Measurements from ENCODE around the gene AIP. TPM values are rescaled to one million over a fixed set of nuclear protein-coding genes. Genes with fewer than 3 reads are reported as not detected.
"Not testable (repeated sequence)": the region's sequence is repeated elsewhere in the genome, so short reads cannot be mapped to it uniquely, and the experiment has no call there.

Gene AIP
- total and polyA plus RNA-seq, 9 donors: 33.5 to 114 (median 65.4) TPM

GRCh38 chr11:67507864-67508485 is 25.1 kb downstream of the AIP start, which contains the start of gene CDK2AP2:
Gene CDK2AP2 (minus strand): TSS chr11:67508162. CDS start chr11:67508082, 80 bp downstream.
- H3K27ac ChIP-seq: peak within 1 kb of the TSS; percentile 63 to 79
- TF ChIP-seq EP300 (IDR thresholded peaks at IDR 0.05): no peak
- peak in 1 of 3 donors; percentile 22 for TF ChIP-seq CTCF (IDR thresholded peaks at IDR 0.05)
- TF ChIP-seq POLR2A (IDR thresholded peaks at IDR 0.05): peak; percentile 68
- DNase-seq: peak; percentile 98 to 100 (median 99)
- H3K4me3 ChIP-seq: peak within 1 kb of the TSS; percentile 80
- peaks cover 13% of the 10 kb centered on the region for H3K4me1 ChIP-seq (ENCODE audit: insufficient read depth)
- H3K27me3 ChIP-seq: no peaks in the 10 kb centered on the region
- no peaks in the 10 kb centered on the region for H3K36me3 ChIP-seq
- no peaks in the 10 kb centered on the region for H3K9me3 ChIP-seq
- intact Hi-C loops (cut with DNase I): loop anchor here in 3 of 4 donors (2.0 to 10.0 kb wide), 5 partner anchors 63 to 155 kb away; partner anchors contain the start of genes PPP1CA (in 2 of the 3), CORO1B (in 1 of the 3), POLD4 (in 1 of the 3) and TBC1D10C (in 1 of the 3)
- WGBS, 3 donors: 0 to 1% (median 0%) methylated on average over 37 to 57 of the region's 57 CpGs

GRCh38 chr11:67508486-67509121 is 25.8 kb downstream of the AIP start:
- peak overlapping the region; percentile 80 for H3K4me3 ChIP-seq
- H3K4me1 ChIP-seq (ENCODE audit: insufficient read depth): peaks cover 13% of the 10 kb centered on the region
- WGBS, 3 donors: 1% methylated on average over 54 to 57 of the region's 57 CpGs
- H3K27ac ChIP-seq: peak overlapping the region; percentile 42 to 79
- peak in 1 of 3 donors; percentile 6 for TF ChIP-seq CTCF (IDR thresholded peaks at IDR 0.05)
- TF ChIP-seq EP300 (IDR thresholded peaks at IDR 0.05): peak; percentile 36
- TF ChIP-seq POLR2A (IDR thresholded peaks at IDR 0.05): peak; percentile 48
- H3K27me3 ChIP-seq: no peaks in the 10 kb centered on the region
- DNase-seq: peak; percentile 96 to 98 (median 98)
- H3K9me3 ChIP-seq: no peaks in the 10 kb centered on the region
- intact Hi-C loops (cut with DNase I): loop anchor here in 3 of 4 donors (2.0 to 10.0 kb wide), 4 partner anchors 64 to 156 kb away; partner anchors contain the start of genes CORO1B (in 1 of the 3), POLD4 (in 1 of the 3), PPP1CA (in 1 of the 3) and TBC1D10C (in 1 of the 3)
- no peaks in the 10 kb centered on the region for H3K36me3 ChIP-seq

DNA sequence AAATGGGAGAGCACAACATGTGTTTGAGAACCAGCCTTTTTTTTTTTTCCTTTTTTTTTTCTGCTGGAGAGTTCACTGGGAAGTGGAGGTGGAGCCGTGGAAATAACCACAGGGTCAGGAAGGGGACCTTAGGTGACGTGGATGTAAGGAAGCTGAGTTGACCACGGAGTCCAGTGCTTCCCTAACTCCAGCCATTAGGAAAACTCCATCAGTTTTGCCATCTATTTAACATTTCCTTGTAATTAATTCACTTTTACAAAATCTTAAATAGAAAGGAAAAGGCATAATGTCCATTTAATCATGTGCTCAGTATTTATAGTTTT is 27.2 kb downstream of the AIP start:
- Histone ChIP-seq H3K4me3 (no peak overlapping the region), H3K36me3 (no peaks in the 10 kb centered on the region), H3K9me3 (no peaks in the 10 kb centered on the region), H3K4me1 (ENCODE audit: insufficient read depth) (peaks cover 8% of the 10 kb centered on the region), H3K27ac (no peak overlapping the region), H3K27me3 (no peaks in the 10 kb centered on the region)
- no peak for TF ChIP-seq POLR2A (IDR thresholded peaks at IDR 0.05)
- no peak for TF ChIP-seq CTCF (IDR thresholded peaks at IDR 0.05)
- no peak for TF ChIP-seq EP300 (IDR thresholded peaks at IDR 0.05)
- intact Hi-C loops (cut with DNase I): no loop called here
- 32 to 41% (median 35%) methylated on average over 3 of the region's 3 CpGs for WGBS, 3 donors
- DNase-seq: no peak

DNA sequence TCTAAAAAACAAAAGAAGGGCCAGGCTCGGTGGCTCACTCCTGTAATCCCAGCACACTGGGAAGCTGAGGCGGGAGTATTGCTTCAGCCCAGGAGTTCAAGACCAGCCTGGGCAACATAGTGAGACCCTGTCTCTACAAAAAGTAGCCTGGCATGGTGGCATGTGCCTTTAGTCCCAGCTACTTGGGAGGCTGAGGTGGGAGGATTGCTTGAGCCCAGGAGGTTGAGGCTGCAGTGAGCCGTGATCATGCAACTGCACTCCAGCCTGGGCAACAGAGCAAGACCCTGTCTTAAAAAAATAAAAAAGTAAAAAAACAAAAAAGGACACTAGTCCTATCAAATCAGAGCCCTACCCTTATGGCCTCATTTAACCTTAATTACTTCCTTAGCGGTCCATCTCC is 28.7 kb downstream of the AIP start:
- WGBS, 3 donors: 80 to 93% (median 82%) methylated on average over 4 of the region's 4 CpGs
- DNase-seq; H3K9me3 ChIP-seq; H3K27ac ChIP-seq; intact Hi-C loops (cut with DNase I); H3K27me3 ChIP-seq; H3K4me3 ChIP-seq; H3K36me3 ChIP-seq; H3K4me1 ChIP-seq (ENCODE audit: insufficient read depth): not testable (repeated sequence)

- 44 to 62% (median 44%) methylated on average over 7 of the region's 7 CpGs for WGBS, 3 donors
- TF ChIP-seq CTCF (IDR thresholded peaks at IDR 0.05) (no peak), EP300 (IDR thresholded peaks at IDR 0.05) (no peak), POLR2A (IDR thresholded peaks at IDR 0.05) (no peak)
- intact Hi-C loops (cut with DNase I): no loop called here
- Histone ChIP-seq H3K9me3 (no peaks in the 10 kb centered on the region), H3K27me3 (no peaks in the 10 kb centered on the region), H3K36me3 (no peaks in the 10 kb centered on the region), H3K4me1 (ENCODE audit: insufficient read depth) (no peaks in the 10 kb centered on the region), H3K4me3 (no peak overlapping the region), H3K27ac (no peak overlapping the region)
- DNase-seq: no peak
Observed at GRCh38 chr11:67514116-67514515, 31.3 kb downstream of the AIP start.

Measured in ovary (tissue), 9 donors.